K562 (cell line): ENCODE measurements around the gene STK24.

ENCODE experiments used
- GABPB2 ChIP-seq: fragments of 250-450 bp; sonication (Bioruptor Pico); conservative IDR thresholded peaks from 2 replicates; pipeline ENCODE4 v1.5.1; 2021; ENCODE audit warnings: mild to moderate bottlenecking
- PML ChIP-seq: IDR thresholded peaks from 2 replicates; pipeline ENCODE4 v1.6.1; 2012; ENCODE audit warnings: low read length, inconsistent platforms
- WHSC1 ChIP-seq: IDR thresholded peaks from one replicate; pipeline ENCODE4 v1.6.1; 2012; ENCODE audit warnings: low read length, control low read depth, inconsistent platforms
- ZNF274 ChIP-seq: IDR thresholded peaks from 2 replicates; pipeline ENCODE4 v1.6.1; 2011; ENCODE audit warnings: low read depth, mild to moderate bottlenecking, low read length, moderate library complexity, borderline replicate concordance
- TF ChIP-seq, protein P1 (sequence below), 2 experiments: fragments of 450-650 bp in 1 of 2; IDR thresholded peaks; 2 replicates each; pipeline ENCODE4 v1.6.1; 2011 to 2017; ENCODE audit warnings: low read depth in 2 of 2, antibody characterized with exemption in 1 of 2, borderline replicate concordance in 1 of 2, low read length in 1 of 2, mild to moderate bottlenecking in 1 of 2, mixed read lengths in 1 of 2; ENCODE audit not compliant: control insufficient read depth in 1 of 2

DNA sequence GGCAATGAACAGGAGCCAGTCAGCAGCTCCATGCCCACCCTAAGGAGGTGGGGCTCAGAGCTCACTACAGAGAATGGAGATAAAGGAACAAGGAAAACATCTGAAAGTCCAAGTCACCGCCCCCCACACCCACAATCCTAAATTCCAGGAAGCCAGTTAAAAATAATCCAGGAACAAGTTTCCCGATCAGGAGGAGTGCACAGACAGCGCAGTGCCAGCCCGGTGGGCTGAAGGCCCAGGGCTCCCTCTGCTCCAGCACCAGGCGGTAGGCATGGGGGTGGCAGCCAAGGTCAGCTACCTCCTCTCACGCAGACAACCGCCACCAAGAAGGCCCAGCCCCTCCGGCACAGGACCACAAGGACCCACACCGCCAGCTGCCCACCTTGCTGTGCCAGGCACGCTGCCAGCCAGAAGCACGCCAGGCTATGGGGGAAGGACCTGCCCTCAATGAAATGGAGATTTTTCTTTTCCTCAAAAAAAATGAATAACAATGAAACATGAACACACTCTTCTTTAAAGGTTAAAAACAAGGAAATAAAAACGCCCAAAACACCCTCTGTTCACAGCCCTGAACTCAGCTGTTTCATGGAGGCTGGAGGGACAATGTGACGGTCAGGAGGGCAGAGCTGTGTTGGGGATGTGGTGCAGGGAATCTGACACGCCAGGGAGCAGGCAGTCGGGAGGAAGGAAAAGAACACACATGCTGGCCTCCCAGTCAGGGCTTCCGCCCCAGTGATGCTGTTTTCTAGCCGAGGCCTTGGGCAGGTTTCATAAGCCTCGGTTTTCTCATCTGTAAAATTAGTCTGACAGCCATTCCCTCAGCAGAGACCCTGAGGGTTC, 11.0 kb downstream of the STK24 start:
- TF ChIP-seq, protein P1, sequence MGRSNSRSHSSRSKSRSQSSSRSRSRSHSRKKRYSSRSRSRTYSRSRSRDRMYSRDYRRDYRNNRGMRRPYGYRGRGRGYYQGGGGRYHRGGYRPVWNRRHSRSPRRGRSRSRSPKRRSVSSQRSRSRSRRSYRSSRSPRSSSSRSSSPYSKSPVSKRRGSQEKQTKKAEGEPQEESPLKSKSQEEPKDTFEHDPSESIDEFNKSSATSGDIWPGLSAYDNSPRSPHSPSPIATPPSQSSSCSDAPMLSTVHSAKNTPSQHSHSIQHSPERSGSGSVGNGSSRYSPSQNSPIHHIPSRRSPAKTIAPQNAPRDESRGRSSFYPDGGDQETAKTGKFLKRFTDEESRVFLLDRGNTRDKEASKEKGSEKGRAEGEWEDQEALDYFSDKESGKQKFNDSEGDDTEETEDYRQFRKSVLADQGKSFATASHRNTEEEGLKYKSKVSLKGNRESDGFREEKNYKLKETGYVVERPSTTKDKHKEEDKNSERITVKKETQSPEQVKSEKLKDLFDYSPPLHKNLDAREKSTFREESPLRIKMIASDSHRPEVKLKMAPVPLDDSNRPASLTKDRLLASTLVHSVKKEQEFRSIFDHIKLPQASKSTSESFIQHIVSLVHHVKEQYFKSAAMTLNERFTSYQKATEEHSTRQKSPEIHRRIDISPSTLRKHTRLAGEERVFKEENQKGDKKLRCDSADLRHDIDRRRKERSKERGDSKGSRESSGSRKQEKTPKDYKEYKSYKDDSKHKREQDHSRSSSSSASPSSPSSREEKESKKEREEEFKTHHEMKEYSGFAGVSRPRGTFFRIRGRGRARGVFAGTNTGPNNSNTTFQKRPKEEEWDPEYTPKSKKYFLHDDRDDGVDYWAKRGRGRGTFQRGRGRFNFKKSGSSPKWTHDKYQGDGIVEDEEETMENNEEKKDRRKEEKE (IDR thresholded peaks at IDR 0.05; ENCODE audit: borderline replicate concordance in 1 of 2, control insufficient read depth in 1 of 2, low read depth in 2 of 2, low read length in 1 of 2), result no peak
- TF ChIP-seq PML (no peak), GABPB2 (CRISPR knock-in tag) (no peak), ZNF274 (no peak), WHSC1 (no peak)
